Activated CD8-positive, alpha-beta memory T cell treated with anti-CD3 and anti-CD28 coated beads, Interleukin-2, amount 50 U/mL, for 24 hours (primary cell): Measurements from ENCODE around the gene TECPR2.

Experiments
- DNase-seq: peaks from one replicate; pipeline ENCODE4 v3.0.0-alpha.2; 2020; ENCODE audit errors: extremely low read depth

TECPR2 gene

DNA sequence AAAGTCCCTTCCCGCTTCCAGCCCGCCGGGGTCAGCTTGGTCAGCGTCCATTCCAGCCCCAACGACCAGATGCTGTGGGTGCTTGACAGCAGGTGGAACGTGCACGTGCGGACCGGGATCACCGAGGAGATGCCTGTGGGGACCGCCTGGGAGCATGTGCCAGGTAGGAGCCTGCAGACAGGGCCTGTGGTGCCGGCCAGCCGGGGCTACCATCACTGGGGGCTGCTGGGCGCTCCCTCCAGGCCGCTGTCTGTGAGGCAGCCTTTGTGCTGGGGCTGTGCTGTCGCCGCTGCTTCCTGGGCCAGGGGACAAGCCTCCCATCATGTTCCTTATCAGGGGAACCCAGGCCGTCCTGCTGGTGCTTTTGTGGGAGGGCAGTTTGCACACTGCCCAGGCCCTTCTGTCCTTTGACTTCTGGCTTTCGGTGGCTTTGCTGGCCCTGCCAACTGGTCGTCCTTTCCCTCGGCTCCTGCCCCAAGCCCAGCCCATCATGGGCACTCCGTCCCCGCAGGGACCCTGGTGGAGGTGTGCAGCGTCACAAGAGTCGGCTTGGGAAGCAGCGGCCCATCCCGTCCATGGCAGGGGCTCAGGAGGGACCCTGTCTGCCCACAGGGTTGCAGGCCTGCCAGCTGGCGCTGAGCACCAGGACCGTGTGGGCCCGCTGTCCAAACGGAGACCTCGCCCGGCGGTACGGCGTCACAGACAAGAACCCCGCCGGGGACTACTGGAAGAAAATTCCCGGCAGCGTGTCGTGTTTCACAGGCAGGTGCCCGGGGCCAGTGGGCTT, 134.4 kb downstream of the TECPR2 start:
- no peak for DNase-seq

GRCh38 chr14:102497998-102498677, 135.4 kb downstream of the TECPR2 start:
- DNase-seq: no peak

DNA sequence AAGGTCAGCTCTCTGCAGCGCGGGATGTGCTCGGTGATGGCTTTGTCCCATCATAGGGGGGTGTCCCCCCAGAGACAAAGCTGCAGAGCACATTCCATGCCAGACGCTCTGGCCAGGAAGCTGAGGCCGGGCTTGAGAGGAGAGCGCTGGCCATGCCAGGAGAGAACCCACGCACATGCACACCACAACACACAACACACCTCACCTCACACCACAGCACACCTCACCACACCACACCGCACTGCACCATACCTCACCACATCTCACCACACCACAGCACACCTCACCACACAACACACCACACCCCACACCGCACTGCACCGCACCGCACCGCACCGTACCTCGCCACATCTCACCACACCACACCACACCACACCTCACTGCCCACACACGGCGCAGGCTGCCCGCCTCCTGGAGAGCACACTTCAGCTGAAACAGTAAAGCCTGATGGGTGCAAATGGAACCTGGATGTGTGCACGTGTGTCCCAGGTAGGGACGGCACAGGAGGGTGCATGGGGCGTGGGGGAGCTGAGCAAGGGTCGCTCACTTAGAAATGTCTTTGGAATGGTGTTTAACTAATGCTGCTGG, 136.0 kb downstream of the TECPR2 start:
- DNase-seq: no peak

DNA sequence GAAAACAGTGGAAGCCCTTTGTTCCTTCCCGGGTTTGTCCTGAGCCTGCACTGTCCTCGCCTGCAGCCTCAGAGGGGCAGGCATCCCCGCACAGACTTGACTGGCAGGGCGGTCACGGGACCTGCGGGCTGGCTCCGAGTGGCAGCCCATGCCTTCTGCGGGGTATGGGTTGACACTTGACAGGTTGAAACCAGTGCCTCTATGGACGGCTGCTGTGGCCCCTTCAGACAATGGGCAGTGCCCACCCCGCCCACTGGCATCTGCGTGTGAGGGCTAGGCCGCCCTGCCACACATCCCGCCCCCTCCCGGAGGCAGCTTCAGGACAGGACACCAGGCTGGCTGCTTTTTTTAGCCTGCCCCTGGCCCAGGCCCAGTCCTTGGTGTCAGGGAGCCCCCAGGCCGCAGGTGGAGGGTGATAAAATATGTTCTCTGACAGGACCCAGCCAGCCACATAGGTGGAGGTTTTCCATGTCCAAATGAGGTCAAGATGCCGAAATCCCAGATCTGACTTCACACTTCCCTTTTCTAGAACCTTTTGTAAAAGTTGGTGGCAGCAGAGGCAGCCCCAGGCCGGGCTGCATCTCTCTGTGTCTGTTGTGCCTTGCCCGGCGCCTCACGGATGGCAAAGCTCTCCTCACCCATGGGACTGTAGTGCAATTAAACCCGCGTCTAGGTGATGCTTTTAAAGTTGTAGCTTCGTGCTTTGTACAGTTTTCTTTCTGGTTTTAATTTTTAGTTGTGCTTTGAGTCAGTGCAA, 136.8 kb downstream of the TECPR2 start:
- DNase-seq: no peak

DNA sequence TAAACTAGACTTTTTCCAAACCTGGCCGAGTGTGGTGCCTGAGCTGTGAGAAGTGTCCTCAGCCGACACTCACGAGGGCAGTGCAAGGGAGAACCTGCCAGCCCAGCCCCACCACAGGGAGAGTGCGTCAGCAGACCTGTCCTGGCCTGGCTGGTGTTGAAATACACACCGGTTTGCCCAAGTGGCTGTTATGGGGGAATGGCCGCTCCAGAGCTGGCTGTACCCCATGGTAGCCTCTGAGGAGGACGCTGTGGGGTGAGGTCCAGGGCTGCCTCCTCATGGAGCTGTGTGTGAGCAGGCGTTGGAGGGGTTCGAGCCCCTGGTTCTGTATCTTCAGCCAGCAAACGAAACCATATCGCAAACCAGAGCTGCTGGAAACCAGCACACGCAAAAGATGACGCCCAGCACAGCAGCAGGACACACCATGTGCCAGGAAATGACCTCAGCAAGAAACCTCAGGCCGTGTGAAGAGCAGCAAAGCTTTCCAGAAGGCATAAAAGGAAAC, 137.5 kb downstream of the TECPR2 start:
- no peak for DNase-seq

DNA sequence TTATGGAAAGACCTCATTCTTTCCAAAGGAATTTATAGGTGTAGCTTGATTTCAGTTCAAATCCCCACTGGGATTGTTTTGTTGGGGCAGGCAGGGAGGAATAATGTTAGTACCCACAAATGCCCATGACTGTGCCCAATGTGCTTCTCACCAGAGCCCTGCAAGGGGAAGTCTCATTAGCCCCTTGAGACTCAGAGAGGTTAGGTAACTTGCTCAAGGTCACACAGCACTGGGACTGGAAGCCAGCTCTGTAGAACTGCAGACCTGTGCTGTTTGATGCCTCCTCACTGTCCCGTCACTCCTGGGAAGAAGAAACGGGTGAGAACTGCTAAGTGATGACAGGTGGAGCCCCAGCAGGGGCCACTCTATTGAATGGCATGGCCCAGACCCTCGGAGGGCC, 138.0 kb downstream of the TECPR2 start:
- no peak for DNase-seq

DNA sequence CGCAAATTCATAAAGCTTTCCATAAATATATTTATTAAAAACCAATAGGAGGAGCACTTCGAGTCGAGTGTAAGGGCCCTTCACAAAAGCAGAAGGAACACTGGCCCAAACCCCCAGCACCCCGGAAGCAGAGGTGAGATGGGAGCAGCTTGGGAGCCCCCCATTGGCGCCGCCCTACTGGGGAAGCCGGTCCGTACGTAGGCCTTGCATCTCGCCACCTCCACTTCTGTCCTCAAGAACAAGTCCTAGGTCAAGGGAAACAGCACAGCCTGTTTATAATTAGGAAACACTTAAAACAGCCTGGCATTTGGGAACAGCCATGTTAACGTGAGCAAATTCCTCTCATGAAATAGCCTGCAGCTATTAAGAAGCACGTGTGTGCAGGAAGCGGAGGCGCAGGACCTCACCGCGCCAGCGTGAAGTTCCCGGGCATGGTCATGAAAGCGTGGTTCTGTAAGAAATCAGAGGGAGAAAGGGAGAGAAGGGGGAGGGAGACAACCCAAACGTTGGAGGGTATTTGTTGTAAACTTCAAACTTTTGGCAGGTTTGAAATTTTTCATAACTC, 139.1 kb downstream of the TECPR2 start:
- DNase-seq: no peak

DNA sequence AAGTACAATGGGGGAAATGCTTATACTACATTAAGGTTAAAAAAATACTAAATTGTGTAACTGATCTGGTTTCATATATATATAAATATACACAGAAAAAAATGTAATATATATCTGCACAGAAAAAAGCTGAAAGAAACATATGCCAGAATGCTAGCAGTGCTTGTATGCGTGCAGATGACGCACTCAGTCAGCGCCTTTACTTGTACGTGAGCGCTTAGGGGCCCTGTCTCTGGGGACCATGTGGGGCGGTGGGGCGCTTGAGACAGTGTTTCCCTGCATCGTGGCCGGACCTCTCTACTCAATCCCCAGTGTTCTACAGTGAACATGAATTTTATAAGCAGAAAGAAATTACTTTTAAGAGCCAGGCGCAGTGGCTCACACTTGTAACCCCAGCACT, 139.8 kb downstream of the TECPR2 start:
- no peak for DNase-seq

GRCh38 chr14:102503641-102504327, 141.0 kb downstream of the TECPR2 start:
- DNase-seq: no peak

- DNase-seq: no peak
Measured at GRCh38 chr14:102504328-102504999, 141.7 kb downstream of the TECPR2 start.

GRCh38 chr14:102505000-102505619, 142.4 kb downstream of the TECPR2 start:
- no peak for DNase-seq

- no peak for DNase-seq
Measured at GRCh38 chr14:102505775-102506625, 143.3 kb downstream of the TECPR2 start.

DNA sequence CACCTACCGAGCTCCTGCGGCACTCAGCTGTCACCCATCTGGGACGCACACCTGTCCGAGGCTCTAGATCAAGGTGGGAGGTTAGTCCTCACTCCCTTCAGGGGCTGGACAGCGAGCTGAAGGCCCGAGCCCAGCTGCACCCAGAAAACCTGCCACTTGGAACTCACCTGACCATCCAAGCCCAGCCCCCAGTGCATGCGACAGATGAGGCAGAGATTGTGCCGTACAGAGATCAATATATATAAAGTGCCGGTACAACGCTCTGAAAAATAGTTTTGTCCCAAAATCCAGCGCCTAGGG, 143.8 kb downstream of the TECPR2 start:
- DNase-seq: no peak

GRCh38 chr14:102507081-102507856, 144.5 kb downstream of the TECPR2 start:
- no peak for DNase-seq

- DNase-seq: no peak
Measured at GRCh38 chr14:102507857-102508312, 145.1 kb downstream of the TECPR2 start.

- no peak for DNase-seq
Measured at GRCh38 chr14:102508410-102508773, 145.7 kb downstream of the TECPR2 start.

DNA sequence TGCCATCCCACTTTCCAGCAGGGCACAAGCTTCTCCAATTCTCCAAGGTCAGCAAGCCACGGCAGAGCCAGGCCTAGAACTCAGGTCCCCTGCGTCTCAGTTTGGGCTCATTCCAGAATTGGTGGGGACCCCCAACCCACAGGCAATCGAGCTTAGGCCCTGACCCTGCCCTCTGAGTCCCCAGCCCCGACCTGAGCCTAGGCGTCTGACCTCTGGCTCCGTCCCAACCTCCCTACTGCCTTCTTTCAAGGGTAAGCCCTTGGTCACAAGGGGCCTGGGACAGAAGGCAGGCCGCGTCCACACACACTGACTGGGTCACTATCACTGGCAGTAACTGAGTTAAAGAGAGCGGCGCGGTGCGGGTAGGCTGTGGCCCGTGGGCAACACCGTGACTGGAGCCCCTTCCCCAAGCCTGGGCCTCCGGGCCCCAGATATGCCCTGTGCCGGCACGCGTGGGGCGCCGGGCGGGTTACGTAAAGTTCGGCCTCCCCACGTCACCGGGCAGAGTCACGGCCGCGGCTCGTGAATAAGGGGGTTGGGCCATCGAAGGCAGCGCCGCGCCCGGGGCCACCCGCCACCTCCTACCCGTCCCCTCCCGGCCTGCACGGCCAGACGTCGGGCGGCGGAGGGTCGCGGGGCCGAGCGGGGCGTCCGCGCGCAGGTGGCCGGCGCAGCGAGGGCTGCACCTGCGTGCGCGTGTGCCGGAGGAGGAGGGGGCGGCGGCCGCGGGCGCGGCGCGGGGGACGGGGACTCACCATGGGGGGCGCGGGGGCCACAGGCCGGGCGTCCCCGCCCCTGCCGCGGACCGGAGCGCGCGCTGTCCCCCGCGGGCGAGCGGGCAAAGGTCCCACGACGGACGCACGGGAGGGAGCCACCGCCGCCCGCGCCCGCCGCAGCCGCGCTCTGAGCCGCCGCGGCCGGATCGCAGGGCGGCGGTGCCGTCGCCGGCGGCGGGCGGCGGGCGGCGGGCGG, 146.3 kb downstream of the TECPR2 start:
- no peak for DNase-seq
